GM18858 (cell line): ENCODE measurements around the gene CSF3.

Experiments used
- ATAC-seq: cut with Tn5 transposase; IDR thresholded peaks from one replicate; pipeline ENCODE4 v1.9.1; 2021; ENCODE audit not compliant: unreplicated experiment

Gene CSF3, protein sequence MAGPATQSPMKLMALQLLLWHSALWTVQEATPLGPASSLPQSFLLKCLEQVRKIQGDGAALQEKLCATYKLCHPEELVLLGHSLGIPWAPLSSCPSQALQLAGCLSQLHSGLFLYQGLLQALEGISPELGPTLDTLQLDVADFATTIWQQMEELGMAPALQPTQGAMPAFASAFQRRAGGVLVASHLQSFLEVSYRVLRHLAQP

DNA sequence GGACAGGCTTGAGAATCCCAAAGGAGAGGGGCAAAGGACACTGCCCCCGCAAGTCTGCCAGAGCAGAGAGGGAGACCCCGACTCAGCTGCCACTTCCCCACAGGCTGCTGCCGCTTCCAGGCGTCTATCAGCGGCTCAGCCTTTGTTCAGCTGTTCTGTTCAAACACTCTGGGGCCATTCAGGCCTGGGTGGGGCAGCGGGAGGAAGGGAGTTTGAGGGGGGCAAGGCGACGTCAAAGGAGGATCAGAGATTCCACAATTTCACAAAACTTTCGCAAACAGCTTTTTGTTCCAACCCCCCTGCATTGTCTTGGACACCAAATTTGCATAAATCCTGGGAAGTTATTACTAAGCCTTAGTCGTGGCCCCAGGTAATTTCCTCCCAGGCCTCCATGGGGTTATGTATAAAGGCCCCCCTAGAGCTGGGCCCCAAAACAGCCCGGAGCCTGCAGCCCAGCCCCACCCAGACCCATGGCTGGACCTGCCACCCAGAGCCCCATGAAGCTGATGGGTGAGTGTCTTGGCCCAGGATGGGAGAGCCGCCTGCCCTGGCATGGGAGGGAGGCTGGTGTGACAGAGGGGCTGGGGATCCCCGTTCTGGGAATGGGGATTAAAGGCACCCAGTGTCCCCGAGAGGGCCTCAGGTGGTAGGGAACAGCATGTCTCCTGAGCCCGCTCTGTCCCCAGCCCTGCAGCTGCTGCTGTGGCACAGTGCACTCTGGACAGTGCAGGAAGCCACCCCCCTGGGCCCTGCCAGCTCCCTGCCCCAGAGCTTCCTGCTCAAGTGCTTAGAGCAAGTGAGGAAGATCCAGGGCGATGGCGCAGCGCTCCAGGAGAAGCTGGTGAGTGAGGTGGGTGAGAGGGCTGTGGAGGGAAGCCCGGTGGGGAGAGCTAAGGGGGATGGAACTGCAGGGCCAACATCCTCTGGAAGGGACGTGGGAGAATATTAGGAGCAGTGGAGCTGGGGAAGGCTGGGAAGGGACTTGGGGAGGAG, at the start of gene CSF3:
TSS of gene CSF3 (plus strand) at position 436 of the 993 bp plus-strand sequence. CDS start at position 471, 35 bp downstream.
- no peak for ATAC-seq

DNA sequence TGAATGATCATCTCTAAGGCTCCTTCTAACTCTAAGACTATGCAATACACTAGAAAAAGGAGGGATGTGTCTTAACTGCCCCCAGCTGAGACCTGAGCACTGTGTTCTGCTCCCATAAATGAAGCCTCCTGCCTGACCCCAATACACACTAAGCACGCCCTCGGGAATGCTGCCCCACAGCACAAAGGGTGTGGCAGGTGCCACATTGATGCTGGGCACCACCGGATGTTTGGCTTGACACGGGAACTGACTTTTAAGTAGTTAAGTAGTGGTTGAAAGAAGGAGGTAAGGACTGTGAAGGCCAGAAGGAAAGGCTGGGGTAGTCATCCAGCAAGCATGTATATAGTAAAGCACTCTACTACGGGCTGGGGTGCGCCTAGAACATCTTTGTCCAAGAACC, 48.5 kb upstream of the CSF3 start:
- ATAC-seq, result no peak

DNA sequence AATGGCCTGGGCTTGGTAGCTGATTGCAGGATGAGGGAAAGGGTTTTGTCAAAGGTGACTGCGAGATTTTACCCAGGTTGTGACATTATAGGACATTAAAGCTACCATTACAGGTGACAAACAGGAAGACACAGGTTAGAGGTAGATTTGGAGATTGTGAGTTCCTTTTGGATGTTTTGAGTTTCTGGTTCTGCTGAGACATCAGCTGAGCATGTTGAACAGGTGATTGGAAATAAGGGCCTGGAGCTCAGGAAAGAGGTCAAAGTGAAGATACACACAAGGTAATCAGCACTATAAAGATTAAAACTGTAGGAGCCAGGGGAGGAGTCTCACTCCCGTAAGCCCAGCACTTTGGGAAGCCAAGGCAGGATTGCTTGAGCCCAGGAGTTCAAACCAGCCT, 46.5 kb upstream of the CSF3 start:
- no peak for ATAC-seq

DNA sequence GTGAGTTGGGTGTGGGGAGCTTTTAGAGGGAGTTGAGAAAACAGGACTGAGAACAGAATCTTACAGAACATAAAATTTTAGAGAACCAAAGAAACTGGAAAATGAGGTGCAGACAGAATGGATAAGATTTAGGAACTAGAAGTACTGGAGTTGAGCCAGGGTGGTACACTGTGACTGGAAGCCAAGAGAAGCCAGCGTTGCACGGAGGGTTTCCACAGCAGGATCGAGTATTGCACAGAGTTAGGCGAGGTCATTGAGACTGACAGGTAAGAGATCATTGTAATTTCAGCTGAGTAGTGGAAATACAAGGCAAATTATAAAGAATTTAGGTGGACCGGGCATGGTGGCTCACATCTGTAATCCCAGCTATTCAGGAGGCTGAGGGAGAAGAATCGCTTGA, 45.9 kb upstream of the CSF3 start:
- no peak for ATAC-seq

DNA sequence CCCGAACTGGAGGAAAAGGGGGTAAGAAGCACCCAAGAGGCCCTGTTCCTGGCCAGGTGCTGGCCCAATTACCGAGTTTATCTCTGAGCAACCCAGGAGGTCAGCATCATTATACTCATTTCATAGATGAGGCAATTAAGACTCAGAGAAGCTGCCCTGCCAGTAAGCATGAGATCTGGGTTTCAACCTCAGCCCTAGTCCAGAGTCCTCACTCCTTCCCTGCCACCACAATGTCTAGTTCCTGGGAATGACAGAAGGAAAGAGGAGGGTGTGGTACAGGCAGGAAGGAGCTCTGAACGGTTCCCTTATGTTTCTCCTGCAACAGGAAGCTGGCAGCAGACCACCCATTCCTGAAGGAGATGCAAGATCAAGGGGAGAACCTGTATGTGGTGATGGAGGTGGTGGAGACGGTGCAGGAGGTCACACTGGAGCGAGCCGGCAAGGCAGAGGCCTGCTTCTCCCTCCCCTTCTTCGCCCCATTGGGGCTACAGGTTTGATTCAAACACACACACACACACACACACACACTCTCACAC, 45.0 kb upstream of the CSF3 start:
- ATAC-seq, result no peak

DNA sequence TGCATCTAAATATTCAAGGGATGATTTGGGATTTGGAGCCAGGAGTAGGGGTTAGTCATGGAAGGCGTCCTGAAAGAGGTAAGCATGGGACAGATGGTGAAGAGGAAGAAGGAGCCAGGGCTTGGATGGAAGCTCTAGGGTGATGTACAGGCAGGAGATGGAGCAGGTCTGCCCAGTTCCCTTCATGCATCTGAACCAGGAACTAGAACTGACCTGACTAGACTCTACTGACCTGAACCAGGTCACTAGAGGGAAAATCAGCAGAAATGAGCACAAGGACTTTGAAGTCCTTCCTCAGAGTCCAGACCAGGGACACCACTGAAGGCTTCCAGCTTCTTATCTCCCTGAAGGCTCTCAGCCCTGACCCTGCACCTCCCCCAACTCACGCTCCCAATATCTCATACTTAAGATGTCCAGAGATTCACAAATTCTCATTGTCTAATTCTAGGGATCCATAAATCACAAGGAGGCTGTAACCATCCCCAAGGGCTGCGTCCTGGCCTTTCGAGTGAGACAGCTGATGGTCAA, 44.1 kb upstream of the CSF3 start:
- no peak for ATAC-seq

DNA sequence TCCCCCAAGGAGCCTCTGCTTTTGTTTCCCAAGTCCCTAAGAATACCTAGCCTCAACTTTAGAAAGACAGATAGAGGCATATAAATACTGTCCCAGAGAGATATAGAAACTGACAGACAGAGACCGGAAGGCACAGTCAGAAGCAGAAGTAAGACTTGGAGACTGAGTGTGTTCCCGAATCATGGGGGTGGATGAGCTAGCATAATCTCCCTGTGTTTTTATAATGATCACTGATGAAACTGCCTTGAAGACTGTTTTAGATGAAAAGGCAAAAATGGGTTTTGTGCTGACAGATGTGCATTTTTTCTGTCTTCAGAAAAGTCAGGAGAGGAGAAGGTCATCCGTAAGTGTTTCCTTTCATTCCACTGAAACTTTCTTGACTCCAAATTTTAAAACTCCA, 43.0 kb upstream of the CSF3 start:
- ATAC-seq, result no peak

DNA sequence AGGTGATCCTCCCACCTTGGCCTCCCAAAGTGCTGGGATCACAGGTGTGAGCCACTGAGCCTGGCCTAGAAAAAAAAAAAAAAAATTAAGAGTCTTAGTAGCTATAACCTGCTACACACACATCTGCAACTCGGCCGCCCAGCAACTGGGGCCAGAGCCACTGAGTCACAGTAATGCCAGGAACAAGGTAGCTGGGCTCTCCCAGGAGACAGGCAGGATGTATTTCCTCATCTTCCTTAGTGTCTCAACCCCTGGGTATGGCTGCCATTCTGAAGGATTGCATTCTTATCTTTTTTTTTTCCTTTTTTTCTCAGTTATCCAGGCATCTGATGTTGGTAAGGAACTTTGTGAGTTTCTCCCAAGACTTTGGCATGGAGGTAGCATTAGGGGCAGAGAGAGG, 41.7 kb upstream of the CSF3 start:
- no peak for ATAC-seq

DNA sequence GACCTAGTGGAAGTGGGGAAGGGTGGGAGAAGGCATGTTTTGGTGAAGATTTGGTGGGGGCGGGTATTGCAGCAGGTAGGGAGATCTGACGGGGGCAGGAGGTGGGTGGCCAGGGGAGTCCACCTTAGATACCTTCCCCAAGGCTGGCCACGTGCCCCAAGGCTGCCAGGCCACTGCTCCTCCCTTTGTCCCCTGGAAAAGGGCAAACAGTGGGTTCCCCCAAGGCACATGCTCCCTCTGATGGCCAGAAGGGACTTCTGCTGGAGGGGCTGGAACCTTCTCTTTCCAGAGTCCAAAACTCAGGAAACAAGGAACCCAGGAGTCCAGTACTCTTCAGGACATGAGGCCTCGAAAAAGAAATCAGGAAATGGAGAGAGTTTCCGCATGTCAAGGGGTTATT, 40.8 kb upstream of the CSF3 start:
- no peak for ATAC-seq

DNA sequence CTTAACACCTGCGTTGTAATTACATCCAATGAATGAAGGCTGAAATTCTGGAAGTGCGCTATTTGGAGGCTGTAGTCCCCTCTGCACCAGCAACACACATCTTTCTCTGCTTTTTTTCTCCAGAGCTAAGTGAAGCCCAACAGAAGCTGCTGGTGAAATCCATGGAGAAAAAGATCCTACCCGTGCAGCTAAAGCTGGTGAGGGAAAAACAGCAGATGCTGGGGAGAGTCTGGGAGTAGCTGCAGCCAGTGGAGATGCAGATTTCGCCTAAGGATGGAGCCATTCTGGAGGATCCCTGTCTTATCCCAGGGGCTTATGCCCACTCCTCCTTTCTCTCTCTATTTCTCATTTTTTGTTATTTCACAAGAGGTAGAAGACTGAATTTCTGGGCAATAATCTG, 39.4 kb upstream of the CSF3 start:
- no peak for ATAC-seq

DNA sequence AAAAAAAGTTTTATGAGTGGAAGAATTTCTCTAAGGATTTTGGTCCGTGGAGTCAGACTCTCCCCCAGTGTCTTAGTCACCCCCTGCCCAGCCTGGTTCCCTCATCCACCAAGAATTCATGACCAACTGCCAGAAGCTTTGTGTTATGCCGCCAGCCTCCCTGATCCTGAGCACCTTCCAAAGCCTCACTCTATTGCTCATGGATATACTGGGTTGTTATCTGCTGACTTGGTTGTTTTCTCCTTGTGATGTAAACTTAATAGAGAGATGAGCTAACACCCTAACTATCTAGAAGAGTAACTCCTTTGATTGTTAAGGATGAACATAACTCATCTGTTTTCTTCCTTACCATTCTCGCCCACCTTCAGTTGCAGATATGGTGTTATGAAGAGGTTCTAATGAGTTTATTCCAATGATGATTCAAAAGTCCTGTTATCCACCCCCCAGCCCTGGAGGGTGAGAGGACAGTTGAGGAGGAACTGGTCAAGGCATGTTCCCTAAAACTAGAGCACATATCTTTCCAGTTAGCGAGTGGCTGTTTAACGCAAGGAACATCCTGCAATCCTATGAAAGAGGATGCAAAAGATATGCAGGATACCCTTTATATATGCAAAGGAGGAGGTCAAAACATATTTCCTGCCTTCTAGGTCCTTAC, 36.1 kb upstream of the CSF3 start:
- ATAC-seq, result no peak

DNA sequence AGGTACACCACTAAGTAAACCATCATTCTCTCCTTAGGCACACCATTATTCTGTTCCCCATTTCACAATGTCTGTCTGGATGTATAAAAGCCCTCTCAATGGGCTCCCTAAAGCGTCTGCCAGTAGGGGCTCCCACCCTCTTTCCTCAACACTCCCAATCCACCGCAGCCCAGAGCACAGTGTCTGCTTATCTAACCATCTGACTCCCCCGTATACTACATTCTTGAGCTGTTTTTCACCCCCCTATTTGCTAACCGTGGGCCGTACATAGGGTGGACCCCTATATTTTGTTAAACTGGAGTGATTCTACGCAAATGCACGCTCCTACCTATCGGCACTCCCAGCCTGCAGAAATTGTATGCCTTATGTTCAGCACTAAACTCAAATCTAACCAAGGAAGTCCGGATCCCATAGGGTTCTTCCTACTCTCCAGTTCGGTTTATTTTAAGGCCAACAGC, 35.3 kb upstream of the CSF3 start:
- ATAC-seq, result peak; percentile 14

DNA sequence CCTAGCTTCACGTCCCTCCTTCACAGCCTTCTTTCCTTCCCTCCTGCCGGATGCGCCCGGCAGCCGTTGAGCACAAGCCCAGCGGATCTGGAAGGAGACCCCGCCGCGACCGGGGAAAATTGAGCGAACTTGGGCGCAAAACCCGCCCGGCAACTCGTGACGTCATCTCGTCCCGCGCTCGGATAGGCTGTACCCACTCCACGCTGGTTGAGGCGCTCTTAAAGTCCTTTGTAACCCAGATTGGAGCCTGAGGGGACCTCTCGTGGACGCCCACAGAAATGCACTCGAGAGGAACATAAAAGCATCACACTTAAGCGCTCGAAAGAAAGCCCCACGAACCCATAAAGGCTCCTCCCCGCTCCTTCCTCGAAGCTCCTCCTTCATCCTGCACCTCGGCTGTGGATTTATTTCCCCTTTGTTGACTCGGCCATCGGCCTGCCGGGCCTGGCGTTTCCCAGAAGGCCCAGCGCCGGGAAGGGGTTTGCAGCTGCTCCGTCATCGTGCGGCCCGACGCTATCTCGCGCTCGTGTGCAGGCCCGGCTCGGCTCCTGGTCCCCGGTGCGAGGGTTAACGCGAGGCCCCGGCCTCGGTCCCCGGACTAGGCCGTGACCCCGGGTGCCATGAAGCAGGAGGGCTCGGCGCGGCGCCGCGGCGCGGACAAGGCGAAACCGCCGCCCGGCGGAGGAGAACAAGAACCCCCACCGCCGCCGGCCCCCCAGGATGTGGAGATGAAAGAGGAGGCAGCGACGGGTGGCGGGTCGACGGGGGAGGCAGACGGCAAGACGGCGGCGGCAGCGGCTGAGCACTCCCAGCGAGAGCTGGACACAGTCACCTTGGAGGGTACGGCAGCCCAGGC, 34.7 kb upstream of the CSF3 start, which contains the start of gene PSMD3:
TSS of gene PSMD3 (plus strand) at position 457 of the 856 bp plus-strand sequence. CDS start at position 621, 164 bp downstream.
- peak; percentile 83 for ATAC-seq

DNA sequence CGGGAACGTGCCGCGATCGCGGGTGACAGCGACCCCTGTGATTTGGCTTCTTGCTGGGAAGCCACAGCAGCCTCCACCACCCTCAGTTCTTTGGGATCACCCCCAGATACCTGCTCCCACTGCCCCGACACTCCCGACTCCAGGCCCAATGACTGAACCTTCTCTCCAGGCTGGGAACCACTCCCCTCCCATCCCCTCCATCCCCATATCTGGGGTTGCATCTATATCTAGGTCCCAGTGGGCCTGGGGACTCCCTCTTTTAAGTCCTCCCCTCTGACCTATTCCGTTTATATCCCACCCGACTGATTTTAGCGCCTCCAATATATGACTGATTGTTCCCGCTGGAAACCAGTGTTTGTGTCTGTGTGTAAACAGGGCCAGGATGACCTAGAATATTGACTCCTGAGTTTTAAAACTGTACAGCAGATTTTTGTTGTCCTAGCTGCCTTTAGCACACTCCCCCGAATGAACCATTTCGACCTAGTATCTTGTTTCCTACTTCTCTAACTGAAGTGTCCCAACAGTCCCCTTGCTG, 34.0 kb upstream of the CSF3 start:
- no peak for ATAC-seq

DNA sequence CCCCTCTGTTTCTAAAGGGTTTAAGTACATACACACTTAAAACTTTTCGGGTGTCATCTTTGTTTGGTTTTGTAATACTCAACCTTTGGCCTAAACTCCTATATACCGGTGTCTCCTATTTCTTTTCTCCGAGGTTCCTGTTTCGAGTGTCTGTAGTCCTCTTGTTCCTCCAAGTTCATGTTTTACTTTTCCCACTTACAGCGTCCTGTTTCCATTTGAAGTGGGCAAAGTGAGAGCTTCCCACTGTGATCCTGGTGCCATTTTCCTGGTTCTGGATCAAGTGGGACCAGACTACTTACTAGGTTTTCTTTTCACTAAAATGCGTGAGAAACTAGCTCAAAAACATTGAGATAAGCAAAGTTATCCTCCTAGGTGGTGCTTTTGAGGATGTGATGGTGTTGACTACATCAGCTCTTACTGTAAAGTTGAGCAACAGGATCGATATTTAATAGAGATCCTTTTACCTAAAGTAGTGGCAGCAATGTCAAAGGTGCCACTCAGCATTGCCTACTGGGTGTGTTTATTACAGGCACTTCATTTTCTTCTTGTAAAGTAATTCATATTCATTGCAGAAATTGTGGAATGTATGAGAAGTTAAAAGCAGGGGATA, 33.4 kb upstream of the CSF3 start:
- ATAC-seq, result no peak

DNA sequence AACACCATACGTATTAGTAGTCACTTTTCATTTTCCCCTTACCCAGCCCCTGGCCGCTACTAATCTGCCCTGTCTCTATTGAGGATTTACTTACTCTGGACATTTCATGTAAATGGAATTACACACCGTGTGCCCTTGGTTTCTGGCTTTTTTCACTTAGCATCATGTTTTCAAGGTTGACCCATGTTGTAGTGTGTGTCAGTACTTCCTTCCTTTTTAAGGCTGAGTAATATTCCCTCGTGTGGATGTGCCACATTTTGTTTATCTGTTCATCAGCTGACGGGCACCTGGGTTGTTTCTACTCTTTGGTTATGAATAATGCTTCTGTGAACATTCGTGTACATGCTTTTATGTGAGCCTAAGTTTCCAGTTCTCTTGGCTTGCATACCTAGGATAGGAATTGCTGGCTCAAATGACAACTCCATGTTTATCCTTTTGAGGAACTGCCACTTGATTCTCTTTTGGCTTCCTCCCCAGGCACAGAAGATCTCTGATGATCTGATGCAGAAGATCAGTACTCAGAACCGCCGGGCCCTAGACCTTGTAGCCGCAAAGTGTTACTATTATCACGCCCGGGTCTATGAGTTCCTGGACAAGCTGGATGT, 26.9 kb upstream of the CSF3 start:
- ATAC-seq, result no peak

DNA sequence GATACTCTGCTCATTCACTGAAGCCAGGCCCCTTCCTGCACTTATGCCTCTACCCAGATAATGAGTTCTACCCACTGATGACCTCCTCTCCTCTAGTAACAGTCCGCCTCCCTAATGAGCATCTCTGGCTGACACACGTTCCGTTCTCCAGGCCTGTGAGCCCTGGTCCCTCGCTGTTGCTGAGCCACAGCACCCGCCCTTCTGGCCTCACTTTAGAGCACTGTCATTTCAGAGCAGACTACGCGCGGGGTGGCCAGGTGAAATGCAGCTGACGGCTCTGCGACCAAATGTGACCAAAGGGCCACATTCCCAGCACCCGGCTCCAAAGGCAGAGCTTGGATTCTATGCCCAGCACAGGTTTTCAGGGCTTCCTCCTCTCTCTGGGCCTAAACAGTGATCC, 20.8 kb upstream of the CSF3 start:
- ATAC-seq, result no peak

DNA sequence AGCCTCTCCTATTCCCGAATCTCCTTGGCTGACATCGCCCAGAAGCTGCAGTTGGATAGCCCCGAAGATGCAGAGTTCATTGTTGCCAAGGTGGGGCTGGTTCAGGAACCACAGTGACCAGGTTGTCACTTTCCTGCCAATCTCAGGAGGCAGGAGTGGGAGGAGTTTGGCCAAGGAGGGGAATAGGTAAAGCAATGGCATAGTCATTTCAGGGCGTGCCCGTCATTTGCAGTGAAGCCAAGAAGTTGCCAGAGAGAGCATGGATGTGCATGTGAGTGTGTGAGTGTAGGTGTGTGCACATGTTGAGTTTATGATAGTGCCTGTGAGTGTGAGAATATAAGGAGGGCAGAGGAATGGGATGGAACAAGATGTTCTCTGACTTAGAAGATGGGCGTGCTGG, 19.8 kb upstream of the CSF3 start:
- no peak for ATAC-seq

DNA sequence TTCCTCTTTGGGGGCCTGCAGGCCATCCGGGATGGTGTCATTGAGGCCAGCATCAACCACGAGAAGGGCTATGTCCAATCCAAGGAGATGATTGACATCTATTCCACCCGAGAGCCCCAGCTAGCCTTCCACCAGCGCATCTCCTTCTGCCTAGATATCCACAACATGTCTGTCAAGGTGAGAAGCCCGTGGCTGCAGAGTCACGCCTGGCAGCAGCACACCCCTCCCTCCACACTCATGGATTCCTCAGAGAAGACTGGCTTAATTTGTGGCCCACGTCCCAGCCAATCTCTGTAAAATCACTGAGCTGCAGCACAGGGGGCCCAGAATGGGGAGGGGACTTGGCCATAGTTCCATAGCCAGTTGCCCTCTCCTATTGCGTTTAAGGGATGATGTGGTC, 19.1 kb upstream of the CSF3 start:
- no peak for ATAC-seq
